Stimulated activated CD8-positive, alpha-beta memory T cell treated with anti-CD3 and anti-CD28 coated beads, Interleukin-4, amount 100 ng/mL, for 1 hour (primary cell): ENCODE results near the gene CABP4.

Experiments used
- DNase-seq, 2 donors: peaks; one replicate each; pipeline ENCODE4 v3.0.0-alpha.2; 2020; ENCODE audit warnings: low read depth in 2 of 2, low spot score in 1 of 2

Gene CABP4

GRCh38 chr11:67455054-67455453 is at the start of gene CABP4:
Gene CABP4, plus strand, starts transcription at chr11:67455354. Its CDS starts 70 bp downstream, at chr11:67455424.
- no peak for DNase-seq

DNA sequence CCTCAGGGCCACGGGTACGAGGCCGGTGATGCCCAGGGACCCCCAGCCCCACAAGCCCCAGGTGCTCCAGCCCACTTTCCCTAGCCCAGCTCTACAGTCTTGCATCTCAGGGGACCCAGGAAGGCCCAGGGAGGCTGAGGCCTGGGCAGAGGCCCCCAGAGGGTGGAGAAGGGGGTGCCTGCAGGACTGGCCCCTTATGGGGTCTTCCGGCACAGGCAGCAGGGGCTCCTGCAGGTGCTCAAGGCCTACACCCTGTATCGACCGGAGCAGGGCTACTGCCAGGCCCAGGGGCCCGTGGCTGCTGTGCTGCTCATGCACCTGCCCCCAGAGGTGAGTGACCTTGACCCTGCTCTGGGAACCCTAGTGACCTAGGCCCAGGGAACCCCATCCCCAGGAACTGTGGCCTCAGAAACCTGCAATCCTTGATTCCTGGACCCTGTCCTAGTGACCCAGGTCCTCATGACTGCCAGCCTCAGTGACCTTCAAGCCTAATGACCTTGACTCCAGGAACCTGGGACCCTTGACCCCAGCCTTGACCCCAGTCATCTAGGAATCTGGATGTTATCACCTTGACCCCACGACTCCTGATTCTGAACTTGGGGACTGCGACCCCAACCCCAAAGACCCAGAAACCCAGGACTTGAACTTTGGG is 49.3 kb upstream of the CABP4 start:
- DNase-seq: no peak

DNA sequence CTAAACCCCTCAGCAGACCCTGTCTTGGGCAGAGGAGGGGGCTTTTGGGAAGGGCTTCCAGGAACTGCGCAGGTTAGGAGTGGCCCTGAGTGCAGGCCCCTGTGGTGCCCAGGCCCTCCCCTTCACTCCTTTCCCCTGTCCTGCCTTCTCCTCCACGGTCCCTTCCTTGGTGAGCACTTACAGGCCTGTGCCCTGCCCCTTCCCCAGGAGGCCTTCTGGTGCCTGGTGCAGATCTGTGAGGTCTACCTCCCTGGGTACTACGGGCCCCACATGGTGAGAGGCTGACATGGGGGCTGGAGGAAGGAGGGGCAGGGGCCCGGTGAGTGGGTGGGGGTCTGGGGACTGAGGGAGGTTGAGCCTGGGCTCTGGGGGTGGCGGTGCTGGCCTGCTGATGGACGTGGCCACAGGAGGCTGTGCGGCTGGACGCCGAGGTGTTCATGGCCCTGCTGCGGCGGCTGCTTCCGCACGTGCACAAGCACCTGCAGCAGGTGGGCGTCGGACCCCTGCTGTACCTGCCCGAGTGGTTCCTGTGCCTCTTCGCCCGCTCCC is 48.7 kb upstream of the CABP4 start:
- DNase-seq: no peak

- no peak for DNase-seq
Observed at GRCh38 chr11:67406969-67407687, 48.0 kb upstream of the CABP4 start.

- no peak for DNase-seq
Observed at GRCh38 chr11:67407688-67408163, 47.4 kb upstream of the CABP4 start.

DNA sequence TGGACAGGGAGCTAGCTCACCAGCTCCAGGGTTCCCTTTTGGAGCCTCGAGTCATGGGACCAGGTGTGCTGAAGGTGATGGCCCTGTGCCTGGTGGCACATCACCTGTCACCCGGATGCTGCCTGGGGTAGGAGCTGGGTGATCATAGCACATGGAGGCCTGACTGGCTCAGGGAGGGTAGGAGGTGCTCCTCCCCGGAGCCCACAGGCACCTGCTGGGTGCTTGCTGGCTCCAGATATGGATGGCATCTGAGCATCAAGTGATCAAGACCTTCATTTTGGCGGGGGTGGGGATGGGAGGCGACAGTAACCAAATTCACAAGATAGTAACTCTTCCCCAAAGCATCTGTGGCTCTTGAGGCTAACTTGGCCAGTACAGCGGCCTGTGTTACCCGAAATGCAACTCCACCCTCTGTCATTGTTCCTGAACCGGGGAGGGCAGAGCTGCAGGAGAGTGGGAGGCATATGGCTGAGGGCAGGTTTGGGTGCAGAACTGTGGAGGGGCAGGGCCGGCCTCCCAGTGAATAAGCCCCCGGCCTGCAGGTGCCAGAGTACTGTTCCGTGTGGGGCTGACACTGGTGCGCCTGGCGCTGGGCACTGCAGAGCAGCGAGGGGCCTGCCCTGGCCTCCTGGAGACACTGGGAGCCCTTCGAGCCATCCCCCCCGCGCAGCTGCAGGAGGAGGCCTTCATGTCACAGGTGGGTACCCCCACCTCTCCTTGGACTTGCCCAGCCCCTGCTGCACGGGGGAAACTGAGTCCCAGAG is 46.5 kb upstream of the CABP4 start:
- no peak for DNase-seq

- peak in 1 of 2 donors; percentile 57 for DNase-seq
Observed at GRCh38 chr11:67409261-67409666, 45.9 kb upstream of the CABP4 start.

DNA sequence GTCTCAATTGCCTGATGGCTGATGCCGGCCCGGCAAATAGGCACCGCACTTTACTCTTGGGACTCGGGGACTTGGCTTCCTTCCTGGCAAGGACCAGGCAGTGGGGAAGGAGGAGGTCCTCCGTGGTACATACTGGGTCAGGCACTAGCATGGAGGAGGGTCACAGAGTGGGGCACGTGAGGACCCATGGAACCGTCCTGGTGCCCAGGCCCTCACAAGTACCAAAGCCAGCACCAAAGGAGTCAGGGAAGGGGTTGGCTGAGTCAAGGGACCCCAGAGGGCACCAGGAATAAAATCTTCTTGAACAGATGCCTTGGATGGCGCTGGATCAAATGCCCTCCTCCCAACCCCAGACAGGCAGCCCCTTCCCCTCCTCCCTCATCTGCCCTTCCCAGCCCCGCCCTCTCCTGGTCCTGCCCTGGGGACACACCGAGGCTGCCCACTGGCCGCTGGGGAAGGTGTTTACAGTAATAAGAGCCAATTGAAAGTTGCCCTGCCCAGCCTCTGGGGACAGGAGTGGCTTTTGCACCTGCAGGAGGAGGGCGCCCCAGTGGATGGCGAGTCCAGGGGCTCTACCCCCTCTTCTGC is 45.3 kb upstream of the CABP4 start:
- no peak for DNase-seq

GRCh38 chr11:67410369-67410831 is 44.8 kb upstream of the CABP4 start:
- no peak for DNase-seq

GRCh38 chr11:67410984-67411784 is 44.0 kb upstream of the CABP4 start:
- DNase-seq: no peak

- no peak for DNase-seq
Observed at GRCh38 chr11:67411785-67412152, 43.4 kb upstream of the CABP4 start.

DNA sequence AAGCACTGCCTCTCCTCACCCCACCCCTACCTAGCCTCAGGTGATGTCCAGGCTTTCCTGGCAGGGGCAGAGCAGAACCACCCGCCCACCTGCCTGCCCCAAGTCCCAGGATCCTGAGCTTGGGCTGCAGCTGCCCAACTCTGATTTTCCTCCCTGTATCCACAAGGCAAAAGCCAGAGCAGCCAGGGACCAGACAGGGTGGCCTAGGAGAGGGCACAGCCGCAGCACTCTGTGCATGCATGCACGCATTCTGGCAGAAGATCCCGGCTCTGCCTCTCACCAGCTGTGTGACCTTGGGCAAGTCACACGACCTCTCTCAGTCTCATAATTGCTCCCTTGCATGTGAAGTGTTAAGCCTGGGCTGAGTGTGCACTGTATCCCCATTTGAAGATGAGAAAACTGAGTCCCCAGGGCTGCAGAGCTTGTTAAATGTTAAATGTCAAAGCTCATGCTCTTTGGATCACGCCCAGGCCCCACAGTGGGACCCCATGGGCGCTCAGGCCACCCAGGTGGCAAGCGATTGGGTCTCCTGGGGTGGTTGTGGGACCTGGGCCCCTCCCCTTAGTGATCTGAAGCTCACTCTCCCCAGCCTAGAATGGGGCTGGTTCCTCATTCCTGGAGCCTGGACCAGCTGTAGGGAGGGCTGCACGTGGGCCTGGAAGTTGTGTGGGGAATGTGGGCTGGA is 42.5 kb upstream of the CABP4 start:
- no peak for DNase-seq

- DNase-seq: no peak
Observed at GRCh38 chr11:67413266-67413849, 41.8 kb upstream of the CABP4 start.

DNA sequence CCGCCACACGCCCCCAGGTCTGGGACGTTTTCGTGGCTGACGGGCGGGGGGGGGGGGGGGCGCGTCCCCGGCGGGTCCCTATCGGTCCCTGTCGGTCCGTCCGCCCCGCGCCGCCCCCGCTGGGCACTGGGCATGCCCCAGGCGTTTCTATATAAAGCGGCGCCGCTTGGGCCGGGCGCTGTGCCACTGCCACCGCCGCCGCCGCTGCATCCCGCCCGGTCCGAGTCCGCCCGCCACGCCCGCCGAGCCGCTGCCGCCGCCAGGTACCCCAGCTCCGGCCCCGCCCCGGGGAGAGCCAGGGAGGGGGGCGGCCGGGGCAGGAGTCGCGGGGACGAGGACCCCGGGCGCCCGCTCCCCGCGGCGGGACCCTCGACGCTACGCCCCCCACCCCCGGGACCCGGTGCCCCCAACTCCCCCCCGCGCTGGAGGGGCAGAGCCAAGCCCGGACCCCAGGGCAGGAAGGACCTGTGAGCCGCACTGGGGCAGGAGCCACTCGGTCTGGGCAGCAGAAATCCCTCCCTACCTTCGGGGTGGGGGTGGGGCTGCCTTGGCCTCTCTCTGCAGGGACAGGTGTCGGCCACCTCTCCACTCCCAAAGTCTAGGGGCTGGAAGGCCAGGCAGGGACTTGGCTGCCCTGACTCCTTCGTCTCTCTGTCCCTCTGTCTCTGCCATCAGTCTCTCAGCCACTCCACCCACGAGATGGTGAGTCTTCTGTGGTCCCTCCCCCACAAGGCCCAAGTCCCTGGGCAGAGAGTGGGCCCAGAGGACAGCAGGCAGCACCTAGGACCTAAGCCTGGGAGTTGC is 39.5 kb upstream of the CABP4 start, which contains the start of gene CARNS1:
Gene CARNS1, plus strand, starts transcription at position 178 of the 804 bp plus-strand sequence. Its CDS starts 522 bp downstream, at position 700.
- DNase-seq: no peak

- DNase-seq: peak in 1 of 2 donors; percentile 74
Observed at GRCh38 chr11:67416416-67417335, 38.5 kb upstream of the CABP4 start.

DNA sequence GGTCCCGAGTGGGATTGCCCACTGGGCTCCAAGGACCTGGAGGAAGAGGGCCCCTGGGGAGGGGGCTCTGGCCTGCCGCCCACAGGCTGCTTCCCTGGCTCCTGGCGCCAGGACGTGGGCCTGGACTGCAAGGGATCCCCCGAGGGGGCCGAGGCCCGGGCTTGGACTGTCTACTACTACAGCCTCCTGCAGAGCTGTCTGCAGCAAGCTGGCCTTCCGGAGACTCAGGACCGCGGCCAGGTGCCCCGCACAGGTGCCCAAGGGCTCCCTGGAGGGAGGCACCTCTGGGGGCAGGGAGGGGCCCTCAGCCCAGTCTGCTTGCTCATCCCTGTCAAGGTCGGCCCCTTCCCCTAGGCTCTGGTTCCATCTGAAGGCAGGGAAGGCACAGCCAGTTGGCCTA is 37.7 kb upstream of the CABP4 start:
- DNase-seq: no peak
